ENCODE data around the gene CFAP20DC.

Gene CFAP20DC

GRCh38 chr3:58963928-58964503, 85.8 kb downstream of the CFAP20DC start:
- no peak for DNase-seq (ENCODE audit: low spot score)
- TF ChIP-seq CTCF (IDR thresholded peaks at IDR 0.05; ENCODE audit: extremely low read depth, missing control alignments) = no peak

- DNase-seq (ENCODE audit: low spot score) = no peak
- no peak for TF ChIP-seq CTCF (IDR thresholded peaks at IDR 0.05; ENCODE audit: extremely low read depth, missing control alignments)
Measured at GRCh38 chr3:58962816-58963215, 87.0 kb downstream of the CFAP20DC start.

DNA sequence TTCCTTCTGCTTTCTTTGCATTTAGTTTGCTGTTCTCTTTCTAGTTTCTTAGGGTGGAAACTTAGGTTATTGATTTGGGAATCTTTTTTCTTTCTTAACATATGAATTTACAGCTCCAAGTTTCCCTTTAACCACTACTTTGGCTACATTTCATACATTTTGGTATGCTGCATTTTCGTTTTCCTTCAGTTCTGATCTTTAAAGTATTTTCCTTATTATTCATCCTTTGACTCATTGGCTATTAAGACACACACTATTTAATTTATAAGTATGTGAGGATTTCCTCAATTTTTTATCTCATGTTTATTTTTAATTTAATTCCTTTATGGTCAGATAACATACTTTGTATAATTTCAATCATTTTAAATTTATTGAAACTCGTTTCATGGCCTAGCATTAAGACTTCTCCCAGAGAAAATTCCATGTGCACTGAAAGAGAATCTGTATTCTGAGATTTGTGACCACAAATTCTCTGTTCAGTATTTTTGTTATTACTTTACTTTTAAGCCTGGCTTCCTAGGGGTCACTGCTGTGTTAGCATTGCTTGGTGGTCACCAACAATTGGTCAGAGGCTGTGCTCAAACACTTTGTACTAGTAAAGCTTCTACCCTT, 87.7 kb downstream of the CFAP20DC start:
- TF ChIP-seq CTCF (IDR thresholded peaks at IDR 0.05; ENCODE audit: extremely low read depth, missing control alignments) = no peak
- DNase-seq (ENCODE audit: low spot score) = no peak

- DNase-seq (ENCODE audit: low spot score) = no peak
- TF ChIP-seq CTCF (IDR thresholded peaks at IDR 0.05; ENCODE audit: extremely low read depth, missing control alignments) = no peak
Measured at GRCh38 chr3:58955308-58955707, 94.5 kb downstream of the CFAP20DC start.

DNA sequence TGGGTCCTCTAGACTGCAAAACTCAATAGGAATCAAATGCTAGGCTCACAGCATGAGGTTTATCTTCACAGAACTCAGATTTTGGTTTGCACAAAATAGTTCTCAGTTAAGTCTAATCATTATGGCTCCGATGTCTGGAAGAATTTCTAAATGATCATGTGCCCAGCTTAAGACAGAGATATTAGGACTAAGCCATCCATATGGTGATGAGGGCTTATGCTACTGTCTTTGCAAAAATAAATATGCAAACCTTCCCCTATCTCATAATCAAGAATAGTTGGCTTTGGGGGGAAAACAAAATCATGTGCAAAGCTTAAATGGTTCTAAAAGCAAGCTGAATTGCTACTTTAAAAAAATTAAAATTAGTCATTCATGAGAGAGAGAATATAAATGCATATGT, 96.5 kb downstream of the CFAP20DC start:
- TF ChIP-seq CTCF (IDR thresholded peaks at IDR 0.05; ENCODE audit: extremely low read depth, missing control alignments) = no peak
- DNase-seq (ENCODE audit: low spot score) = no peak

DNA sequence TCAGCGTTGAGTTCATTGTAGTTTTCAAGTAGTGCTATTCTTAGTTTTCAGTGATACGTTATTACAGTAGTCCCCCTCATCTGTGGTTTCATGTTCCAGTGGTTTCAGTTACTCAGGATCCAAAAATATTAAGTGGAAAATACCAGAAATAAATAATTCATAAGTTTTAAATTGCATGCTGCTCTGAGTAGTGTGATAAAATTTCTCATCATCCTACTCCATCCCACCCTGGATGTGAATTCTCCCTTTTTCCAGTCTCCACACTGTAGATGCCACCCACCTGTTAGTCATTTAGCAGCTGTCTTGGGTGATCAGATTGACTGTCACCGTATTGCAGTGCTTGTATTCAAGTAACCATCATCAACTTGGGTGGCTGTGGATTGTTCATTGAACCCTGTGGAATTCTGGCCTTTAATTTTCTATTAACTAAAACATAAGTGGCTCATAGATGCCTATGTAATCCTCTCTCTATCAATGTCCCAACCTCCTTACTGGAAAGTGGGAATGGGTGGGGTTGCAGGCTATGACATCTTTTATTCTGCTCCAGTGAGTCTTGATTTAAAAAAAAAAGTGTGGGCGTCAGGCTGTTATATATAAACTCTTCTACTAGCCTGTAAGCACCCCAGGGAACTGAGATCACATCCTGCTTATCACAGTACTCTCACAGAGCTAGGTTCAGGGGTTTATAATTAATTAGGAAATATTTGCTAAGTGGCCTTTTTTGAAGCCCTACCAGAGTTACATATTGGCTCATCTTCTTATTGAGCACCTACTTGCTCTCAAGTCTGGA, 97.5 kb downstream of the CFAP20DC start:
- no peak for TF ChIP-seq CTCF (IDR thresholded peaks at IDR 0.05; ENCODE audit: extremely low read depth, missing control alignments)
- DNase-seq (ENCODE audit: low spot score) = peak; percentile 18

DNA sequence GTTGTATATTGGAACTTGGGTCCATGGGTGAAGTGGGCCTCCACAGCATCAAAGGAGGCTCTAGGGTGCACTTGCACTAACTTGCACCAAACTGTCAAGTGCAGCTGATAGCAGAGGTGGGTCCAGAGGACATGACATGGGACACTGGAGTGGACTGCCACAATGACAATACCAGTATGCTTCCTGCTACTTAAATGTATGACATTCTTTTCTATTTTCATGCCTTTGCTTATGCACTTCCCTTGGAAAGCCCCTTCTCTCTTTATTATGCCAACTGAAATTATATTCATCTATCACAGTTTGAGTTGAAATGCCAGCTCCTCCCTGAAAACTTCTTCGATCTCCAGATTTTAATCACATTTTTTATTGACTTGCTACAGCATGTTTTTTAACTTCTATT, 101.8 kb downstream of the CFAP20DC start:
- no peak for DNase-seq (ENCODE audit: low spot score)
- TF ChIP-seq CTCF (IDR thresholded peaks at IDR 0.05; ENCODE audit: extremely low read depth, missing control alignments) = no peak

Measured in GM20000 (cell line).